Effector CD8-positive, alpha-beta T cell (primary cell): ENCODE measurements around the gene PPAN.

ENCODE experiments used
- DNase-seq: peaks from one replicate; lab custom pipeline; 2025; lab: John Stamatoyannopoulos, UW

PPAN gene

DNA sequence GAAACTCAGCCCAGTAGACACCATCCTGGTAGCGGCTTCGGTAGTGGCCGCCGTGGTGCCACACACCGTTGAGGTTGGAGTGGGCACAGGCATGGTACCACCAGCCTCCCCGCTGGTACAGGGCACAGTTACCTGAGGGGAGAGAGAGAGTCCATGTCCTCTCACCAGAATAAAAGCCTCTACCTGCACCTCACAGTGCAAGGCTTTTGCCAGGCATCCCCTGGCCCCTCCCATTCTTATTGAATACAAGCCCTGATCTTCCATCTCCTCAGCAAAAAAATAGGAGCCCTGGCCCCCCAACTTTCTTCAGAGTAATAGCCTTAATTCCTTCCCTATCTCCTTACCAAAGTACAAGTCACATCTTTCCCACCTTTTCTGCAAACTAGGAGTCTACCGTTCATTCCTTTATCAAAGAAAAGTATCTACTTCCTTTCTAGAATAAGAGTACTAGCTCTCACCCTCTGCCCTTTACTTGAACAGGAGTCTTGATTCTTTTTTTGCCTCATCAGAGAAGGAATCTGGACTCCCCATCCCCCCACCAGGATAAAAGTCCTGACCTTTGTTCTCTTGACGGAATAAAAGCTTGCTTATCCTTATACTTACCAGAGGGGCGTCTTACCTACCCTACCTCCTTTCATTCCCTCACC lies 13.4 kb upstream of the PPAN start:
- no peak for DNase-seq

DNA sequence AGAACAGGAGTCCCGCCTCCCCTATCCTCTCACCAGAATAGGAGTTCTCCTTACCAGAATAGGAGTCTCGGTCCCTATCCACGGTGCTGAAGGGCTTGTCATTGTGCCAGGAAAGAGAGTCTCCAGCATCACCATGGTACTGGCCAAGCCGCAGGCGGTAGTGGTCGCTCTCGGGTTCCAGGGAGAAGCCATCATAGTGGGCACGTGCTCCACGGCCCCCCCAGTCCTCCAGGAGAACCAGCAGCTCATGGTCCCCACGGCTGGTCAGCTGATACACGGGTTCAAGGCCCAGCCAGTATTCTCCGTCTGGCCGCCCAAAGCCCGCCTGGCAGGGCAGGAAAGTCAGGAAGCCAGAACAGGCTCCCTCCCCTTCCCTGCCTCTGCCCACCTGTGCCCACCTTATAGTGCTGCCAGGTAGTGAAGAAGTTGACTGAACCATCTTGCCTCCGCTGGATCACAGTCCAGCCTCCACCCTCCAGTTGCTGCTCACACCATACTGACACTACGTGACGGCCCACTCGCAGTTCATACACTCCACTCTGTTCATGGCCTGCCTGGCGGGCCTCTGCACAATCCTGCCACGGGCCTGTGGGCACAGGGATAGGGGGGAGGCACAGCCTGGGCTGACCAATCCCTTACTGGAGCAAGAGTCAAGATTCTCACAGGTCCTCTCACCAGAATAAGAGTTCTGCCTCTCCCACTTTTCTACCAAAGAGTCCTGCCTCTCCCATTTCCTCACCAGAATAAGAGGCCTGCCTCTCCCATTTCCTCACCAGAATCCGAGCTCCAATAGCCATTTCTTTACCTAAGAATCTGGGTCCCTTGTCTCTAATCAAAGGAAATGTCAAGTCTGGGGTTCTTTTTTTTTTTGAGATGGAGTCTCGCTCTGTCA lies 12.6 kb upstream of the PPAN start:
- DNase-seq = no peak

DNA sequence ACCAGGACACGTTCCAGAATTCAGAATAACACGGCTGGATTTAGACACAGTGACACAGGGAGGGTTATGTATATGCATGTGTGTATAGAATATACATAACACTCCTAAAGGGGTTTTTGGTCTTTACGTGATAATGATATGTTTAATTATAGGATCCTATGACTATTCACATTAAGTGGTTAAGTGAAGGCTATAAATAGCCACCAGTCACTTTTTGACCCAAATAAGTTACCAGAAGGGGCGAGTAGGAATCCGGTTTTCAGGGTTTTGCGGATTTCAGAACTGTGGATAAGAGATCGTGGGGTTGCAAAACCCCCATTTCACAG lies 10.6 kb upstream of the PPAN start:
- DNase-seq = no peak

GRCh38 chr19:10095948-10096614 lies 10.1 kb upstream of the PPAN start:
- DNase-seq = peak; percentile 82

DNA sequence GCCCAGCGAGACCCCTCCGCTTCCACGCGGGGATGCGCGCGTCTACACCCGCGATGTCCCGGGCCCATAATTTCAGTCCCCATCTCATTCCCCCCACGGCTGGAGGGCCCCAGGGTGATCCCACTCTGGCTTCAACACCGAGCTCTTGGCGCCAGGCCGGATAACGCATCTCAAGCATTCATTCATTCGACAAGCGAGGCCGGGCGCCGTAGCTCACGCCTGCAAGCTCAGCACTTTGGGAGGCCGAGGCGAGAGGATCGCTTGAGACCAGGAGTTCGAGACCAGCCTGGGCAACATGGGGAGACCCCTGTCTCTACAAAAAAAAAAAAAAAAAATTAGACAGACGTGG lies 9.6 kb upstream of the PPAN start:
- no peak for DNase-seq

GRCh38 chr19:10100163-10100785 lies 5.9 kb upstream of the PPAN start:
- no peak for DNase-seq

GRCh38 chr19:10102787-10103236 lies 3.4 kb upstream of the PPAN start:
- no peak for DNase-seq

GRCh38 chr19:10104130-10104513 lies 2.0 kb upstream of the PPAN start:
- DNase-seq = no peak

DNA sequence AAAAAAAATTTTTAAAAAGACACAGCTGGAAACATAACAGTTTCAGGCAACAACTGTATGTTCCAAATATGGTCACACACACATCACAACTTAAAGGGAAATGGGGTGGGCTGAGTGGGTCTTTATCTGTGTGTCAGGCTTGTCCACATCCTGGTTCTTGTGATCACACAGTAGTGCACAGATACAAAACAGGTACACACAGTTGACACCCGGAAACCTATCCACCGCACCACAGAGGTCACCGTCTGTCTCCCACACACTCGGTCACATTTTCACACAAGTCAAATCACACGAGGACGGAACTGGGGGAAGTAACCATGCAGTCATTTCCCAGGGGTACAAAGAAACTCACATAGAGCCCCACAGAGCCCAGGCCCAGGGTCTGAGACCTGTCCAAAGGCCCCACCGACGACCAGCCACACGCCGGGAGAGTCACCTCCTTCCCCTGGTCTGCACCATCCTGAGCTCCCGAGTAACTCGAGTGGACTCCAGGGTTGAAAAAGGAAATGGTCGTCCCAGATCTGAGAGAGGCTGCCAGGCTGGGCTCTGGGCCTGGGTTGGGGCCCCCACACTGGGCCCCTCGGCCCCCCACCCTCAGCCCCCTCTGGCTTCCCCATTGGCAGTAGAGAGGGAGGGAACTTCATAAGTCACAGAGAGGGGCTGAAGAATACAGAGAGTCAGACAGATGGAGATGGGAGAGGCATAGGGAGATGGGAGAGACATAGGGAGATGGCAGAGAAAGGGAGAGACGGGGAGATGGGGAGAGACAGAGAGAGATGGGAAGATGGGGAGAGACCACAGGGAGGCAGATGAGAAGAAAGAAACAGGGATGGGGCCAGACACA lies 1.3 kb upstream of the PPAN start:
- DNase-seq = peak; percentile 48

DNA sequence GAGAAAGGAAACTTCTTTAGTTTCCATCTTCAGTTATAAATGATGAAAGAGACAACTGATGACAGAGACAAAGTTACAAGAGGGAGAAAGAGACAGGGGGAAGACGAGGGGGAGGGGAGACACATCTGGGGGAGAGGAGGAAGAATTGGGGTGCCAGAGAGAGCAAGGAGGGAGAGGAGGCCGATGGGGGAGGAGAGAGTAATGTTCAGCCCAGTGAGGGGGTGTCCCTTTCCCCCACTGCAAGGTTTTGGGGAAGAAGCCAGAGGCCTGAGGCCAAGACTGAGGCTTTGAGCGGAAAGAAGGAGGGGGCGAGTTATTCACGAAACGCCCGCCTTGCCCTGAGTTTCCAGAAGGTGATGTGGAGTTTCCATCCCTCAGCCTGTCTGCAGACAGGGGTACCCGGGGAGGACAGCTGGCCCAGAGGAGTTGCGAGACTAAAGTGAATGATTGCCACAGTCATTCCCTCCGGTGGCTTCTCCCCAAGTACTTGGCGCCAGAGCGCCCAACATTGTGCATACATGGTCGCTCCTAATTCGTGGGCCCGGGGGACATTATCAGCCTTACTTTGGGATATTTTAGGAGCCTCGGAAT lies 558 bp upstream of the PPAN start:
- peak; percentile 46 for DNase-seq

DNA sequence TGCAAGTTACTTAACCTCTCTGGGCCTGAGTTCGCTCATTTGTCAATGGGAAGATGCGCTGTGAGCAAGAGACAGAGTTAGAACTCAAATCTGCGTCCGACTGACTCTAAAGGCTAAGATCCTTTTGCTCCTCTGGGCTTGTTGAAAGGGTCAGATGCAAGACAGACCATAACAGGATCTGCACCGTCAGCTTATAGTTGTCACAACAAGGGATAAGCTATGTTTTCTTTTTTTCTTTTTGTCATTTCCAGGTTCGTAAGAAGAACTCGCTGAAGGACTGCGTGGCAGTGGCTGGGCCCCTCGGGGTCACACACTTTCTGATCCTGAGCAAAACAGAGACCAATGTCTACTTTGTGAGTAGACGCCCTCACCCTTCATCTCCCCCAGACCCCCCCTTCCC lies 1.1 kb downstream of the PPAN start:
- no peak for DNase-seq

DNA sequence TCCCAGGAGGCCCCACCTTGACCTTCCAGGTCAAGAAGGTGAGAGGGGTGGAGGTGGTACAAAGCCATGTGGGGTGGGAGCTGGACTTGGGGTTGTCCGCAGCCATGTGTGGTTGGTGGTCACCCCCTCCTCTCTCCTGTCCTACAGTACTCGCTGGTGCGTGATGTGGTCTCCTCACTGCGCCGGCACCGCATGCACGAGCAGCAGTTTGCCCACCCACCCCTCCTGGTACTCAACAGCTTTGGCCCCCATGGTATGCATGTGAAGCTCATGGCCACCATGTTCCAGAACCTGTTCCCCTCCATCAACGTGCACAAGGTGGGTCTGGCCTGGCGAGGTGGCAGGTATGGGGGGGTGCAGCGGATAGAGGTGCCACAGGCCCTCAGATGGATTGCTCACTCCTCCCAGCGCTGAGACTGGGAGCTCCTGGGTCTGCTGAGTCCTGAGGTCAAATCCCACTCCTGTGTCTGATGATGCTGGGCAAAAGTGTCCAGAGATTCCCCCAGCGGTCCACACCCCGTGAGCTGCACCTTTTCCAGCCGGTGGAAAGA lies 1.7 kb downstream of the PPAN start:
- no peak for DNase-seq

DNA sequence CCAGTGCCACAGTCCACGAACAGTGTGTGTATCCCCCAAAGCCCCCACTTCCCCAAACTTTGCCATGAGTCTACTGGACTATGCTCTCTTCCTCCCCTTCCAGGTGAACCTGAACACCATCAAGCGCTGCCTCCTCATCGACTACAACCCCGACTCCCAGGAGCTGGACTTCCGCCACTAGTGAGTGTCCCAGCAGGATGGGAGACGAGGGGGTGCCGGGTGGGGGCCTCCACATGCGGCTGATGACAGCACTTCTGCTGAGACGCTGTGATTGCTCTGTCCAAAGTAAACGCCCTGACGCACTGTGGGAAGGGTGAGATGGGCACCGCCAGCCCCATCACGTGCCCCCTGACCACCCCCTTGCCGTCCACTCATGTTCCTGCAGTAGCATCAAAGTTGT lies 3.4 kb downstream of the PPAN start:
- DNase-seq = no peak

GRCh38 chr19:10110076-10110971 lies 4.2 kb downstream of the PPAN start:
- no peak for DNase-seq

GRCh38 chr19:10110972-10111317 lies 4.8 kb downstream of the PPAN start:
- no peak for DNase-seq

- DNase-seq = no peak
These were observed 5.2 kb downstream of the PPAN start, which contains the start of gene P2RY11 for GRCh38 chr19:10111405-10111811. P2RY11 (plus strand) TSS chr19:10111693; CDS start chr19:10111722, 29 bp downstream.

DNA sequence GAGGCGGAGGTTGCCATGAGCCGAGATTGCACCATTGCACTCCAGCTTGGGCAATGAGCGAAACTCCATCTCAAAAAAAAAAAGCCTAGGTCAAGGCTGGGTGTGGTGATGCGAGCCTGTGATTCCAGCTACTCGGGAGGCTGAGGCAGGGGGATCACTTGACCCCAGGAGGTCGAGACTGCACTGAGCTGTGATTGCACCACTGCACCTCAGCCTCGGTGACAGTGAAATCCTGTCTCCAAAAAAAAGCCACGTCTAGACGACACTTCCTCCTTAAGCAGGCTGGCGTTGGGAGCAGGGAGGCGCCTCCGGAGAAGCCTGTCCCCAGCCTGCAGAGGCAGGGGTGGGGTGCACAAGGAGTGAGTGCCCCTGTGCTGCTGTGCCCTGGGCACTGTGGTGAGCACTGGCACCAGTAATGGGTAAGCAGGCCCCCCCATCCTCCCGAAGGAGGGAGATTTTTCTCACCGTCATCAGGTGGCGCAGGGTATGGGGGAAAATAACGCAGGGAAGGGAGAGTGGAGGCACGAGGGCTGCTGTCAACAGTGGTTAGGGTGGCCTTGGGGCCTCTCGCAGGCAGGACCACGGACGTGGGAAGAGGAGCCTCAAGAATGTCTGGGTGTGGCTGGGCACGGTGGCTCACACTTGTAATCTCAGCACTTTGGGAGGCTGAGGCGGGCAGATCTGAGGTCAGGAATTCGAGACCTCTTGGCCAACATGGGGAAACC lies 6.0 kb downstream of the PPAN start:
- DNase-seq = no peak

DNA sequence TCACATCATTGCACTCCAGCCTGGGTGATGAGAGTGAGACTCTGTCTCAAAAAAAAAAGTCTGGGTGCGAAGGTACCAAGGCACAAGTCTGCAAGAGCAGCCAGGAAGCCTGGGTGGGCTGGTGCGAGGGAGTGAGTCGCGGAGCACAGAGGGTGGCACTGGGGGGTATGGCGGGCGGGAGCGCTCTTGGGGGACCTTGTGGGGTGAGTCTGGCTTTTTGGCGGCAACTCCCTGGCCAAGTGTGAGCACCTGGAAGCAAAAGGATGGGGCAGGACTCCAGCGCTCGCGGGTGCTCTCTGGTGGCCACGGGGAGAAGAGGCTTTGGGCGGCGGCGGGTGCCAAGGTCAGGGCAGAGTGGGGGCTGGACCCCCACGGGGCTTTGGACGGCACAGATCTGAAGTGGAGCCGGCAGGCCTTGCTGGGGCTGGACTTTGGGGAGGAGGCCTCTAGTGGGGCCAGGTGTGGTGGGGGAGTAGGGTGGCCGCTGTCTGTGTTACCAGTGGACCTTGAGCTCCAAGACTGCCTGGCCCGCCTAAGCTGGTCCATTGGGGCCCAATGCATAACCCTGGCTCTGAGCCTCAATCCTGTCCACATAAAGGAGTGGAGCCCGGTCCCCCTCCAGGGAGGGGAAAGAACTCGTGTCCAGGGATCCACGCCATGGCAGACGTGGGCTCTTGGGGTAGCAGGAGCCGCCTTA lies 6.9 kb downstream of the PPAN start:
- peak; percentile 30 for DNase-seq

- no peak for DNase-seq
These were observed 7.4 kb downstream of the PPAN start for GRCh38 chr19:10113592-10113963.
